ENCODE data around the gene SERINC5. TPM values are rescaled to one million over a fixed set of nuclear protein-coding genes. Genes with fewer than 3 reads are reported as not detected.

Gene SERINC5
- total RNA-seq, 1 donor from 2014 or later = 57.3 TPM

GRCh38 chr5:80246001-80246758 is 9.7 kb downstream of the SERINC5 start:
- peaks cover 35% of the 10 kb centered on the region for H3K4me1 ChIP-seq (ENCODE audit: insufficient read depth, low read length)
- DNase-seq (ENCODE audit: low read depth) = peak; percentile 71
- Mint-ChIP-seq H3K27ac (ENCODE audit: unreplicated experiment) (peak overlapping the region; percentile 92), H3K4me1 (ENCODE audit: low read depth, unreplicated experiment) (peaks cover 31% of the 10 kb centered on the region), H3K4me3 (ENCODE audit: unreplicated experiment) (peak overlapping the region; percentile 54), H3K27me3 (ENCODE audit: low read depth, unreplicated experiment) (no peaks in the 10 kb centered on the region), H3K36me3 (ENCODE audit: low read depth, unreplicated experiment) (peaks cover 12% of the 10 kb centered on the region), H3K9me3 (ENCODE audit: unreplicated experiment) (peaks cover 10% of the 10 kb centered on the region)
- no peaks in the 10 kb centered on the region for H3K36me3 ChIP-seq (ENCODE audit: insufficient read depth, low read length)
- H3K9me3 ChIP-seq (ENCODE audit: insufficient read depth, low read depth, low read length) = no peaks in the 10 kb centered on the region
- no peaks in the 10 kb centered on the region for H4K20me1 ChIP-seq (ENCODE audit: insufficient read depth, low read length)
- no peak overlapping the region for H2AFZ ChIP-seq (ENCODE audit: low read depth, low read length)
- no peak for TF ChIP-seq CTCF (IDR thresholded peaks at IDR 0.05; ENCODE audit: insufficient read depth, low read depth, low read length)
- no peak for TF ChIP-seq EZH2 (IDR thresholded peaks at IDR 0.05; ENCODE audit: insufficient read depth, low read length)
- no peaks in the 10 kb centered on the region for H3K27me3 ChIP-seq (ENCODE audit: insufficient read depth, low read length)
- H3K4me3 ChIP-seq (ENCODE audit: insufficient read depth, low read depth, low read length) = peak overlapping the region; percentile 49
- peak overlapping the region; percentile 81 for H3K9ac ChIP-seq (ENCODE audit: low read length)
- peaks cover 73% of the 10 kb centered on the region for H3K79me2 ChIP-seq (ENCODE audit: insufficient read depth, low read length)
- peak overlapping the region; percentile 96 for H3K27ac ChIP-seq (ENCODE audit: low read depth, low read length)
- no peak for FAIRE-seq
- peak overlapping the region; percentile 87 for H3K4me2 ChIP-seq (ENCODE audit: low read length)

- H3K36me3 Mint-ChIP-seq (ENCODE audit: low read depth, unreplicated experiment) = peaks cover 23% of the 10 kb centered on the region
- Histone ChIP-seq H3K4me1 (ENCODE audit: insufficient read depth, low read length) (peaks cover 45% of the 10 kb centered on the region), H2AFZ (ENCODE audit: low read depth, low read length) (no peak overlapping the region), H3K9ac (ENCODE audit: low read length) (no peak overlapping the region), H3K36me3 (ENCODE audit: insufficient read depth, low read length) (no peaks in the 10 kb centered on the region), H4K20me1 (ENCODE audit: insufficient read depth, low read length) (peaks cover 4% of the 10 kb centered on the region), H3K27me3 (ENCODE audit: insufficient read depth, low read length) (no peaks in the 10 kb centered on the region), H3K27ac (ENCODE audit: low read depth, low read length) (no peak overlapping the region), H3K4me3 (ENCODE audit: insufficient read depth, low read depth, low read length) (no peak overlapping the region), H3K79me2 (ENCODE audit: insufficient read depth, low read length) (peaks cover 51% of the 10 kb centered on the region), H3K9me3 (ENCODE audit: insufficient read depth, low read depth, low read length) (no peaks in the 10 kb centered on the region), H3K4me2 (ENCODE audit: low read length) (no peak overlapping the region)
- FAIRE-seq (no peak), DNase-seq (ENCODE audit: low read depth) (no peak)
- no peaks in the 10 kb centered on the region for H3K27me3 Mint-ChIP-seq (ENCODE audit: low read depth, unreplicated experiment)
- no peak overlapping the region for H3K27ac Mint-ChIP-seq (ENCODE audit: unreplicated experiment)
- peaks cover 32% of the 10 kb centered on the region for H3K4me1 Mint-ChIP-seq (ENCODE audit: low read depth, unreplicated experiment)
- TF ChIP-seq CTCF (IDR thresholded peaks at IDR 0.05; ENCODE audit: insufficient read depth, low read depth, low read length) (no peak), EZH2 (IDR thresholded peaks at IDR 0.05; ENCODE audit: insufficient read depth, low read length) (no peak)
- peaks cover 11% of the 10 kb centered on the region for H3K9me3 Mint-ChIP-seq (ENCODE audit: unreplicated experiment)
- no peak overlapping the region for H3K4me3 Mint-ChIP-seq (ENCODE audit: unreplicated experiment)
Observed at GRCh38 chr5:80243567-80243966, 12.3 kb downstream of the SERINC5 start.

DNA sequence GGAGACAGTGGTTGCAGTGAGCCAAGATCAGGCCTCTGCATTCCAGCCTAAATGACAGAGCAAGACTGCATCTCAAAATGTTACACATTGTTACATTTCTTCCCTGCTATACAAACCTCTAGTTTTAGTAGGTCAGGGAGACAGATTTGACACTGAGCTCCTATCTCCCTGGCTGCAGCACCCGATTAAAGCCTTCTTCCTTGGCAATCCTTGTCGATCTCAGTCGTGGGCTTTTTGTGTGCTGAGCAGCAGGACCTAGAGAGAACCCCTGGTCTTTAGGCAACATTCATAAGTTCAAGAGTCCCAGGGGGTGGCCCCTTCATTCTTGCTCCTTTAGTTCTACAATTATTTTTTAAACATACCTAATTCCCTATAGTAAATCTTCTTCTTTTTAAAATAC is 13.0 kb downstream of the SERINC5 start:
- Histone ChIP-seq H3K27ac (ENCODE audit: low read depth, low read length) (no peak overlapping the region), H3K4me2 (ENCODE audit: low read length) (no peak overlapping the region), H3K9ac (ENCODE audit: low read length) (no peak overlapping the region), H3K9me3 (ENCODE audit: insufficient read depth, low read depth, low read length) (no peaks in the 10 kb centered on the region), H2AFZ (ENCODE audit: low read depth, low read length) (no peak overlapping the region), H4K20me1 (ENCODE audit: insufficient read depth, low read length) (peaks cover 9% of the 10 kb centered on the region), H3K4me3 (ENCODE audit: insufficient read depth, low read depth, low read length) (peak overlapping the region; percentile 5), H3K79me2 (ENCODE audit: insufficient read depth, low read length) (peaks cover 50% of the 10 kb centered on the region), H3K36me3 (ENCODE audit: insufficient read depth, low read length) (no peaks in the 10 kb centered on the region), H3K27me3 (ENCODE audit: insufficient read depth, low read length) (no peaks in the 10 kb centered on the region), H3K4me1 (ENCODE audit: insufficient read depth, low read length) (peaks cover 38% of the 10 kb centered on the region)
- TF ChIP-seq EZH2 (IDR thresholded peaks at IDR 0.05; ENCODE audit: insufficient read depth, low read length) (no peak), CTCF (IDR thresholded peaks at IDR 0.05; ENCODE audit: insufficient read depth, low read depth, low read length) (no peak)
- DNase-seq (ENCODE audit: low read depth) (no peak), FAIRE-seq (no peak)
- H3K27me3 Mint-ChIP-seq (ENCODE audit: low read depth, unreplicated experiment) = no peaks in the 10 kb centered on the region
- peaks cover 23% of the 10 kb centered on the region for H3K36me3 Mint-ChIP-seq (ENCODE audit: low read depth, unreplicated experiment)
- H3K4me1 Mint-ChIP-seq (ENCODE audit: low read depth, unreplicated experiment) = peaks cover 26% of the 10 kb centered on the region
- H3K4me3 Mint-ChIP-seq (ENCODE audit: unreplicated experiment) = no peak overlapping the region
- peaks cover 11% of the 10 kb centered on the region for H3K9me3 Mint-ChIP-seq (ENCODE audit: unreplicated experiment)
- no peak overlapping the region for H3K27ac Mint-ChIP-seq (ENCODE audit: unreplicated experiment)

All from astrocyte (in vitro differentiated cells and primary cell).